ENCODE results near the gene NRG3. TPM values are rescaled to one million over a fixed set of nuclear protein-coding genes. Genes with fewer than 3 reads are reported as not detected.
"Not testable (repeated sequence)": the region's sequence is repeated elsewhere in the genome, so short reads cannot be mapped to it uniquely, and the experiment has no call there.

The NRG3 gene
- polyA plus RNA-seq, 3 donors: 12.9 to 15.5 (median 14.6) TPM

- DNase-seq: no peak
These were observed 78.4 kb downstream of the NRG3 start for GRCh38 chr10:81953420-81953819.

- DNase-seq: no peak
These were observed 83.0 kb downstream of the NRG3 start for GRCh38 chr10:81957976-81958375.

GRCh38 chr10:81959016-81959415, 84.0 kb downstream of the NRG3 start:
- DNase-seq: no peak

- DNase-seq: no peak
These were observed 86.6 kb downstream of the NRG3 start for GRCh38 chr10:81961451-81962184.

- no peak for DNase-seq
These were observed 88.6 kb downstream of the NRG3 start for GRCh38 chr10:81963606-81964005.

GRCh38 chr10:81967716-81968115, 92.7 kb downstream of the NRG3 start:
- no peak for DNase-seq

GRCh38 chr10:81969136-81969535, 94.1 kb downstream of the NRG3 start:
- DNase-seq: no peak

GRCh38 chr10:81978238-81978637, 103.2 kb downstream of the NRG3 start:
- peak; percentile 59 for DNase-seq

- DNase-seq: no peak
These were observed 106.7 kb downstream of the NRG3 start for GRCh38 chr10:81981724-81982123.

DNA sequence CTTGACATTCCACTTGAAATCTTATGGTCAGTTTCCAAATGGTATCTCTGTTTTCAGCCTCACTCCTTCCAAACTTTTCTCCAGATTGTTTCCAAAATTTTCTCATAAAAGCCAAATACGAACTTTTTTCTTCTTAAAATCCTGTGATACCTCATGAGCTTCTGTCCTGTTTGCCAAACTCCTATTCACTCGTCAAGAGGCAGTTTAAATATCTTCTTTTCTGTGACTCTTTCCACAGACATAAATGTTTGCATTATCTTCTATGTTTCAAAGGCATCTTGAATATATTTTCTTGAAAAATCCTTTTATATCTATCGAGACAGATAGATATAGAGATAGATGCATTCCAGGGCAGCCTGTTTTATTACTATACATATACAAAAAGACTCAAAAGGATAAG, 109.4 kb downstream of the NRG3 start:
- no peak for DNase-seq

DNA sequence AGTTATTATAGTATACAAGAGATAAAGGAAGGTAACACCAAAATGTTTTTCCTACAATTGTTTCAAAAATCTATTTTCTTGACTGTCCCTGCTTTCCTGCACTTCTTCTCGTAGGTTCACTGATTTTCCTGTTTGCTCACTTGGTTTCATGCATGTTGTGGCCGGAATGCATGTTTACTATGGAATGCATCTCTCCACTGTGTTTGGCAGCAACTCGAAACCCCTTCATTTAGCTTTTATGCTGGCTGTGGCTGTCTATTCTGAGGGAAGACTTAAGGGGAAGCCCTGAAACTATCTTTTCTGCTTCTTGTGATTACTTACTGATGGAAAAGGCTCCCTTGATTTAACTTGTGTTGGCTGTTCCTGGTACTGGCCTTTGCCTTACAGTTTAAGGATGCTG, 120.3 kb downstream of the NRG3 start:
- DNase-seq: no peak

DNA sequence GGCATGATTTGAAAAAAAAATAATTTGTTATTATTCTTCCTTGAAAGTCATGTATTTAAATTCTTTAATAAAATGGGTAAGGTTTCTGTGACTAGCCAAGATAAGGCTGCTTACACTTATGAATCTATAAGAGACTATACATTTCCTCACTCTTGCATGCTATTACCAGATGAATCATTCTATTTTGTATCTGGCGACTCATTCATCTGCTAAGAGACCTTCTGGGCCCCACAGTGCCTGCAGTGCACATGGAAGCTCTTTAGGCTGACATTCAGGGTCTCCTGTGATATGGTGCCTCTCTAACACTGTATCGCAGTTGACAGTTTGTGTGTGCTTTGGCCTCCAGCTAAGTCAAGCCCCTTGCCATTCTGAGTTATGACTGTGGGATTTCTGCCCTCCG, 121.9 kb downstream of the NRG3 start:
- DNase-seq: no peak

- DNase-seq: no peak
These were observed 146.0 kb downstream of the NRG3 start for GRCh38 chr10:82020999-82021398.

DNA sequence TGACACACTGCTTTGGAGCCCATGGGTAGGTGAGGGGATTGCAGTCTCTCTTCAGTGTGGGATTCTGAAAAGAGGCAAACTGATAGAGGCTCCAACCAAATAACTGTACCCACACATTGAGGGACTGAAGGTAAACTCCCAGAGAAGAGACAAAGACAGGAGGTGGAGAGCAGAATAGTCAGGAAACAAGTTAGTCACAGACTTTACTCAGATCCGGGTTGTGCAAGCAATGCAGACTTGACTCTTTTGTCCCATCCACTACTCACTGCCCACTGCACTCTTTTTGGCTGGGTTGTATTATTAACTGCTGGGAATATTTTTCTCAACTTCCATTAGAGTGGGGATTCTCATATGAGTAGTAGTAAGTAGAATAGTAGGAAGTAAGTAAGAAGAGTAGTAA, 152.7 kb downstream of the NRG3 start:
- no peak for DNase-seq

GRCh38 chr10:82037076-82037475, 162.1 kb downstream of the NRG3 start:
- no peak for DNase-seq

GRCh38 chr10:82038587-82038986, 163.6 kb downstream of the NRG3 start:
- DNase-seq: no peak

- DNase-seq: no peak
These were observed 165.3 kb downstream of the NRG3 start for GRCh38 chr10:82040336-82040735.

- DNase-seq: no peak
These were observed 166.0 kb downstream of the NRG3 start for GRCh38 chr10:82041018-82041417.

- DNase-seq: no peak
These were observed 181.4 kb downstream of the NRG3 start for GRCh38 chr10:82056391-82056790.

GRCh38 chr10:82067192-82067591, 192.2 kb downstream of the NRG3 start:
- DNase-seq: not testable (repeated sequence)

GRCh38 chr10:82068501-82068900, 193.5 kb downstream of the NRG3 start:
- no peak for DNase-seq

DNA sequence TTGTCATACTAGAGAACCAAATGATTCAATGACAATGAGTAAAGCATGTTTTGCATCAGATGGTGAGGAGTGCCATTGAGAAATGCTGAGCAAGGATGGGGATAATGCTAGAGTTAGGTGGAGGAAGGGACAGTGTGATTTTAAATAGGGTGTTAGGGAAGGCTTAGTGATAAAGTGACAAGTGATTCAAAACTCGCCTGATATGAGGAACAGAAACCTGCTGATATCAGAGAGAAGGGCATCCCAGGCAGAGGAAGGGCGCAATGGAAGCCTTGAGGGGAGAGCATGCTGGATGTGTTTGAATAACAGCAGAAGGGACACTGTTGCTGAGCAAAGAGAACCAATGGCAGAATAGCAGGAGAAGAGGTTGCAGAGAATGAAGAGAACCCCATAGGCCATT, 196.2 kb downstream of the NRG3 start:
- no peak for DNase-seq

- DNase-seq: no peak
These were observed 197.1 kb downstream of the NRG3 start for GRCh38 chr10:82072124-82072523.

DNA sequence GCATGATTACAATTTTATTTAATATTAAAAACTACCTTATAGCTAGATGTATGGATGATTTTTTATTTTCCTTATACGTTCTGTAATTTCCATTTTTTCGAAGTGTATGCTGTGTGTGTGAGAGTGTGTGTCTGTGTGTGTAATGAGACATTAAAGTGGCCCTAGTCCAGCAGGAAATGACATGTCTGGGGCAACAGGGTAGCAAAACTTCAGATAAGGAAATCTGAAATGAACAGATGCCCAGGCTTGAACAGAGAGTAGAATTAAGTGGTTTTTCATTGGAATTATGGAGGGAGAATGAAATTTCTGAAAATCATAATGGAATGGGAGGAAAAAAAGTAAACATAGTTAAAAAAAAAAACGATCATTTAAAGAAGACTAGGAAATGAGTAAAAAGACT, 200.6 kb downstream of the NRG3 start:
- no peak for DNase-seq

Measured in renal pelvis (tissue), 4 donors.